Medulla oblongata (tissue), 1 donor: ENCODE measurements around the gene SPIN1.

ENCODE experiments used
- DNase-seq: peaks from one replicate; pipeline ENCODE4 v3.0.0-alpha.2; 2015; ENCODE audit errors: extremely low spot score

Gene SPIN1

DNA sequence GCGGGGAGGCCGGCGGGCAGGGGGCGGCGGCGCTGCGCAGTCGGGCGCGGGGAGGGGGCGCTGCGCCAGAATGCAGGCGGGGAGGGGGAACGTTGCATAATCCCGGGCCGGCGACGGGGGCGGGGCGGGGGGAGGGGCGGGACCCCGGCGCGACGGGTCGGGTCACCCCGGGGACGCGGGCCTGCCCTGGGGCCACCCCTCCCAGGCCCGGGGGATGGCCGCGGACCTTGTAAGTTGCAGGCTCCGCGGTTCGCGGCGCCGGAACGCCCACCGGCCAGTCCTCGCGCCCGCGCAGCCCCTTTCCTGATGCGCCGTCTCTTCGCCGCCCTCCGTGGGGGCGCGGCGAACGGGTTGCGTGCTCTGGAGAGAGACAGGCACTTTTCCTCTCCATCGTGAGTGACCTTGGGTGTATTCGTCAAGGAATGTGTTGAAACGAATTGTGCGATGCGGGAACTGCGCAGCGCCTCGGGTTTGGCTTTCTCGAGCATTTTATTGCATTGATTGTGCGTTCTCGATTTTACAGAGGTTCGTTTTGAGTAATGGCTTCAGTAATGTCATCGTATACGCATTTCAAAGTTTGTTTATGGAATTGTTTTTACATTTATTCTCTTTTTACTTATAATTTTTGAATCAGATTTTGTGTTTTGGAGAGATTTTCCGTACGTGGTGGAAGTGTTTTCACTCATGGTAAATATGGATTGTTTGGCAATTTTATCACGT lies 802 bp downstream of the SPIN1 start:
- DNase-seq = peak; percentile 64

DNA sequence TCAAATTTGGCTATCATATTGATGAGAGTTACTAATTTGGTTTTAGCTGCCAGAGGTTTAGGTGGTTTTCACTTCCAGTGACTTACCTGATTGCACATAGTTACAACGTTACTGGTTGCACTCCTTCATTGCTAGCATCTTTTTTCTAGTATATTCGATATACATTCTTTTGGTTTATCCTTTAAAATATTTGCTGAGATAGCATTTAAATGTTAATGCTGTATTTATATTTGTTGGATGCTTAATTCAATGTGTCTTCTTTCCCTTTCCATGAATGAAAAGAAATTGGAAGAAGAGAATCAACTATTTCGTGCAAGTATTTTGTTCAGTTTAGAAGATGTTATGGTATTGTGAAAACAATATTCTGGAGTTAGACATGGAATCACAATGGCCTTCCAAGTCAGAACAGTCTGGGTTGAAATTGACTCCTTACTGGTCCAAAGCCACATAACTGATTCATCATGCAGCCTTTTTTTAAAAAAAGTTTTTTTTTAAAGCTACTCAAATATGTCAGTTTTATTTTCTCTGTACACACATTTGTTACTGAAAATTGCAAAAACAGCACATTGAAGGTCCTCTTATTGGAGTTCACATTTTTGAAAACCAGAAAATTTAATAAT lies 2.2 kb downstream of the SPIN1 start:
- no peak for DNase-seq

DNA sequence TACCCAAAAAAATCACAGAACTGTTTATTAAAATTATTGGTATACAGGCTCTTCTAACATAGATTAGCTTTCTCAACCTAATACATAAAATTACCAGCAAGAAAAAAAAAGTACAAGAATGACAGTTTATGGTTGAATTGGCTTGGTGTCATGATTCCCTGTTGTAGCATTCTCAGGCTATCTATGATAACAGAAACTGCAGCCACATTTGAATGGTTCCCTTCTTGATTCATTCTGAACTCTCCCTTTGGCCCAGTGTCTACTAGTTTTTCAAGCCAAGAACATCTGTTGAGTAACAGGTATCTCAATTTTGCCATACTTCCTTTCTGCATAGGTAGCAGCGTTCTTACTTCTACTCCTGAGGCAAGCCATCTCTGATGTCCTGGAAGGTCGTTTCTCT lies 3.0 kb downstream of the SPIN1 start:
- DNase-seq = no peak

DNA sequence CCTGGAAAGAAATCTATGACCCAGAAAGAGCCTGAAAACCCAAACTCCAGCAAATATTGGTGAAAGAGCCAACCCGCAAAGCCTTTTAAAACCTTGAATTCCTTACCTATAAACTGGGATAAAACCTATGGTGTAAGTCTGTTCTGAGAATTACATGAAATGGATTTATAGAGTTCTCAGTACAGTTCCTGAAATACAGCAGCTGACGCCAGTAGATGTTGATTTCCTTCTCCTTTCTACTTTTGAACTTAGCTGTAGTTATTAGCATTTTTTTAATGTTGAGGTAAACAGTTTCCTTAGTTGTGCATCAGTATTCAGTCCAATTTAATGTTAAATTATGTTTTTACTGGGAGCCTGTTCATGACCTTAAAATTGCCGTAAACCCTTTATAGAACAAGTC lies 3.7 kb downstream of the SPIN1 start:
- DNase-seq = peak; percentile 45

DNA sequence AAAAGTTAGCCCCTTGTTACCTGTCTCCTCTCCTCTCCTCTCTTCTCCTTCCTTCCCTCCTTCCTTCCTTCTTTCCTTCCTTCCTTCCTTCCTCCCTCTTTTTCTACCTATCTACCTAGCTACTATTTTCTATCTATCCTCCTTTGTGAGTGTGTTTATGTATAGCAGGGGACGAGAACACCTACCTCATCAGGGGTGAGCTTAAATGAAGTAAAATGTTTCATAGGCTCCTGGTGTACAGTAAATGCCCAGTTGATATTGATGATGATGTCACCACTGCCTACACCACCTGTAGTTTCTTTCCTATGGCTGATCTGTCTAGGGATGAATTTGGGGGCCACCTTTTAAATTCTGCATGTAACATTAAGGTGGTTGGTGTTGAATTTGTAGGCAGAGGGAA lies 4.3 kb downstream of the SPIN1 start:
- DNase-seq = no peak

DNA sequence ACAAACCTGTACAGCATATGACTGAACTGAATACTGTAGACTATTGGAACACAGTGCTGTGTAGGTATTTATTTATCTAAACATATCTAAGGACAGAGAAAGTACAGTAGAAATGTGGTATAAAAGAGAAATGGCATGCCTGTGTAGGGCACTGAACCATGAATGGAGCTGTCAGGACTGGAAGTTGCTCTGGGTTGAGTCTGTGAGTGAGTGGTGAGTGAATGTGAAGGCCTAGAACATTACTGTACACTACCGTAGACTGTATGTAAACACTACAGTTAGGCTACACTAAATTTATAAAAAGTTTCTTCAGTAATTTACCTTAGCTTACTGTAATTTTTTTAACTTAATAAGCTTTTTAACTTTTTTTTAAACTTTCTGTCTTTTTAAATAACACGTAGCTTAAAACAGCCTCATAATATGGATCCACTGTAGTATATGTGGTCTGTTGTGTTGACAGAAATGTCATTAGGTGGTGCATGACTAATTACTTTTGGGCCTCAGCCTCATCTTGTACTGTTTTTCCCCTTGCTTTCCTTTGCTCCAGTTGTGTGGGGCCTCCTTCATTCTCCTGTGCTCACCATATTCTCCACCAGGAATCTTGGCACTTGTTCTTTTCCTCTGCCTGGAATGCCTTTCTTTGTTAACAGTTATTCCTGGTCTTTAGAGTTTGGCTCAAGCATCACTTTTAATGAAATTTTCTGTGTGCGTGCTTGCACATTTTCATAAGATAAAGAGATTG lies 8.8 kb downstream of the SPIN1 start:
- DNase-seq = no peak

DNA sequence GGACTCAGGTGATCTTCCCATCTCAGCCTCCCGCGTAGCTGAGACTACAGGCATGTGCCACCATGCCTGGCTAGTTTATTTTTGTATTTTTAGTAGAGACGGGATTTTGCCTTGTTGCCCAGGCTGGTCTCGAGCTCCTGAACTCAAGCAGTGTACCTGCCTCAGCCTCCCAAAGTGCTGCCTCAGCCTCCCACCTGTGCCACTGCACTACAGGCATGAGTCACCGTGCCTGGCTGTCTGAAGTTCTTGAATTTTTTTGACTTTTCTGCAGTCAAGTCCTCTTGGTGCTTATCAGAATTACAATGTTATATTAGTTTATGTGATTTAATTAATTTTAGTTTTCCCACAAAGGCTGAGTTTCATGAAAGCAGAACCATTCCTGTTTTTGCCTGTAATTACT lies 9.8 kb downstream of the SPIN1 start:
- DNase-seq = no peak

DNA sequence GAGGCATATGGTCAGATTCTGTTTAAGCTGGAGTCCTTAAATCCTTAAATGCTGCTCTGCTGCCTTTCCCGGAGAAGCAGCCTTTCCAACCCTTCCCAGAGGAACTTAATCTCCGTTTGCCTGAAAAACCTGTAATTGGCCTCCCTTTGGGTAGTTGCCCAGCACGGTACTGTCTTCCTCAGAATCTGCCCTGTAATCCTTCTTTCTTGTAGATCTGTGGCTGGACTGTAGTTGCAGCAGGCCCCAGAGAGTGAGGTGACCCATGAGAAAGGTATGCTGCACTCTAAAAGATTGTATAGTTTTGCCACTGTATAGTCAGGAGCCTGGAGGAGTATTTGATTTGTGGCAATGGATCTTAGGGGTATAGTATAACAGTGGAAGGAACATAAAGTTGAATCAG lies 11.7 kb downstream of the SPIN1 start:
- no peak for DNase-seq

DNA sequence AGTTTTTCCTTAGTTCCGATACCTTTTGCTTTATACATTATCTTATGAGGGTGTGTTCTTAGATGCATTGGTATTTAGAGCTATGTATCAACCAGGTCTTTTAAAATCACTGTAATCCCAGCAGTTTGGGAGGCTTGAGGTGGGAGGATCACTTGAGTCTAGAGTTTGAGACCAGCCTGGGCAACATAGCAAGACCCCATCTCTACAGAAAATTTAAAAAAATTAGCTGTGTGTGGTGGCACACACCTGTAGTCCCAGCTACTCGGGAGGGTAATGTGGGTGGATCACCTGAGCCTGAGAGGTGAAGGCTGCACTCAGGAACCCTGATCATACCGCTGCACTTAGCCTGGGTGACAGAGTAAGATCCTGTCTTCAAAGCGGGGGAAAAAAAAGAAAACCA lies 15.1 kb downstream of the SPIN1 start:
- DNase-seq = no peak

DNA sequence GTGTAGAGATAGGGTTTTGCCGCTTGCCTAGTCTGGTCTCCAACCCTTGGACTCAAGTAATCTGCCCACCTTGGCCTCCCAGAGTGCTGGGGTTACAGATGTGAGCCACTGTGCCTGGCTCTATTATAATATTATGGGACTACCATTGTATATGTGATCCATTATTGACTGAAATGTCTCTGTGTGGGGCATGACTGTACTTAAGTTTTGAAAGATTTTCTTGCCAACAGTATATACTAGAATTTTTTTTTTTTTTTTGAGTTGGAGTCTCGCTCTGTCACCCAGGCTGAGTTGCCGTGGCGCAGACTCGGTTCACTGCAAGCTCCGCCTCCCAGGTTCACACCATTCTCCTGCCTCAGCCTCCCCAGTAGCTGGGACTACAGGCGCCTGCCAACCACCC lies 17.8 kb downstream of the SPIN1 start:
- DNase-seq = no peak

DNA sequence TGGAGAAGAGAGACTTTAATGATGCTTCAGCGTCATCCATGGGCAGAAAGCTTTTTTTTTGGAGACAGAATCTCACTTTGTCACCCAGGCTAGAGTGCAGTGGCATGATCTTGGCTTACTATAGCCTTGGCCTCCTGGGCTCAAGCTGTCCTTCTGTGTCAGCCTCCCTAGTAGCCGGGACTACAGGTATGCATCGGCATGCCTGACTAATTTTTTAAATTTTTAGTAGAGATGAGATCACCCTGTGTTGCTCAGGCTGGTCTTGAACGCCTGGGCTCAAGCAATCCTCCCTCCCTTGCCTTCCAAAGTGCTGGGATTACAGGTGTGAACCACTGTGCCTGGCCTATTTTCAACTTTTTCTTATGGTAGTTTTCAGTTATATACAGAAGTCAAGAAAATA lies 23.2 kb downstream of the SPIN1 start:
- DNase-seq = no peak

DNA sequence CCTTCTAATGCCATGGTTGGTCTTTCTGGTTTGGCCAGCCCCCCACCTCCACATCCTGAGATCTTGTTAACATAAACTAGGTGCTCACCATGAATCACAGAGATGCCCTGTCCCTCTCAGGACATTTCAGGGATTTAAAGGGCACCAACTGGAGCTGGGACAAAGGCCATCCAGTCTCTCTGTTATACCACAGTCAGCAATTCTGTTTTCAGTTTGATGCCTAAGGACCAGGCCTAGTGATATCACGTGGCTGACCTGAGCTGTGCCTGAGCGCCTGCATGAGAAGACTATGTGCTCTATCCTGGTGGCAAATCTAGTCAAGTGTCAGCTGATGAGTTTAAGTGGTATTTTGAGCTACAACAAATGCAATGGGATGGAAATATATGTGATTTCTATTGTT lies 26.1 kb downstream of the SPIN1 start:
- DNase-seq = no peak

DNA sequence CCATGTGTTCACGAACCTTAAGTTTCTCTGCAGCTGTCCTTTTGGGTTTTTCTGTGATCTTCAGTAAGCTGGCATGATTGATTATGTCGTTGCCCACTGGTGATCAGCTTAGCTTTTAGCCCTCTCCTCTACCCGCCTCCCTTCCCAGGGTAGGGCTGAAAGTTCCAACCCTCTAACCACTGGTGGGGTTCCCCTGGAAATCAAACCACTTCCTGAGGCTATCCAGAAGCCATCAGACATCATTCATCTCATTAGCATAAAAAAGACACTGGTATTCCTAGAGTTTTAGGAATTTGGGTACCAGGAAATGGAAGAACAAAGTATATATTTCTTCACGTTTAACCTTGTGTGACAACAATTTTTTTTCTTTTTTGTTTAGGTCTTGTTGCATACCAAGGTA lies 29.8 kb downstream of the SPIN1 start:
- no peak for DNase-seq

DNA sequence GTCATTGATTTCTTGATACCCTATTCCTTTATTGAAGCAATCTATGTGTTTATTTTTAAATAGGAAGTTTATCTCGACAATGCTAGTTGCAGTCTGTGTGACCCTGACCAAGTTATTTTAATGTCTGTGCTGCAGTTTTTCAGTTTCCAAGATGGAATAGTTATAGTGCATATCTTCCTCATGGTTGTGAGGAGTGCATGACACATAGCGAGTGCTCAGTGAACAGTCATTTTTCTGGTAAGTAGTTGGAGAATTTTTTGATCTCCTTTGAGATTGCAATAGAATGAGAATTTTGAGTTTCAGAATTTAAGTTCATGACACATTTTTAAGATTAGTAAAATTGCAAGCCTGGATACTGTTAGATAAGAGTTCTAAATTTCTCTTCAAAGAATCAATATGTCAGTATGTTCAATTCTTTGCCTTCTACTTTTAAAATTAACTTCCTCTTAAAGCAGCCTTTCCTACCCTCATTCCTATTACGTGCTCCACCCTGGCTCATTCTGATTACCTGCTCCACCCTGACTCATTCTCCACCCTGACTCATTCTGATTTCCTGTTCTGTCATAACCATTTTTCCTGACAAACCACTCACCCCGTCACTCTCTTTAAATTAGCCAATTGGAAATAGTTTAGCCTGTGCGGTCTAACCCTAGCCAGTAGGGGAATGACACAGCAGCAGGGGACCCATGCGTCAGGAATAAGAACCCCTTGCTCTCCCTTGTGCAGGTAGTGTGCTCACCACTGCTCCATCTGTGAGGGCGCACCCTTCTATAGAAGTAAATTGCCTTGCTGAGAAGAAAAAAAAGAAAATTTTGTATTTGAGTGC lies 30.7 kb downstream of the SPIN1 start:
- no peak for DNase-seq

DNA sequence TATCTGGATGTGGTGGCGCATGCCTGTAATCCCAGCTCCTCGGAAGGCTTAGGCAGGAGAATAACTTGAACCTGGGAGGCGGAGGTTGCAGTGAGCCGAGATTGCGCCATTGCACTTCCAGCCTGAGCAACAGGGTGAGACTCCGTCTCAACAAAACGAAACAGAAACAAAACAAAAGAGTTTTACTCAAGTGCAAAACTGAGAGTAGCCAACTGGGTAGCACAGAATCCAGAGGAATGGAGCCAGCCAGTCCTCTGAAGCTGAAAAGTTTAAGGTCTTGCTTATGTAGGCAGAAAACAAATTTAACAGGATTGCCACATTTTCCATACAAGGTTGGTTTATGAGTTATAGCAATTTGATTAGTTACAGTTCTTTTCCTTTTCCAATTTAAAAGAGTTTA lies 32.0 kb downstream of the SPIN1 start:
- peak; percentile 14 for DNase-seq

DNA sequence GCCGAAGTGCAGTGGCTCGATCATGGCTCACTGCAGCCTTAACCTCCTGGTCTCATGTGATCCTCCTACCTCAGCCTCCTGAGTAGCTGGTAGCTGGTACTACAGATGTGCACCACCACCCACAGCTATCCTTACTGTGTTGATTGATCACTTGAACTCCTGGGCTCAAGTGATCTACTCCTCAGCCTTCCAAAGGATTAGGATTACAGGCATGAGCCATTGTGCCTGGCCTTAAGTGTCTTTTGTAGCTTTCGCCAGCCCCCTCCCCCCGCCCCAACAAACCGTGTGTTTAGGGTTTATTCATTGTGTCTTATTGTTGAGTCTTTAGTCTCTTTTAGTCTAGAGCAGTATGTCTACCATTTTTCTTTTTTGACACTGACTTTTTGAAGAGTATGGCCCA lies 33.1 kb downstream of the SPIN1 start:
- DNase-seq = no peak

DNA sequence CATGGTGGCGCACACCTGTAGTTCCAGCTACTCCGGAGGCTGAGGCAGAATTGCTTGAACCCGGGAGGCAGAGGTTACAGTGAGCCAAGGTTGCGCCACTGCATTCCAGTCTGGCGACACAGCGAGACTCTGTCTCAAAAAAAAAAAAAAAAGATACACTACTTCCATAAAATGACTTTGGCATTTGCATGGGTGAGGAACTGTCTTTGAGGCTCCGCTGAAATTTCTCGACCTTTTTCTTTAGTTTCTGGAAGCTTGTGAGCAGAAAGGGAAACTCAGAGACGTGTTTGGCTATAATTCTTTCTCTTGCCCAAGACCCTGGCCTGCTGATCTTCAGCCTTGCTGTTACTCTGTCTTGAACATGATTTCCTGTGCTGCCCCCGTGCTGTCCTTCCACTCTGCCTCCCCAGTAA lies 37.3 kb downstream of the SPIN1 start:
- peak; percentile 17 for DNase-seq

DNA sequence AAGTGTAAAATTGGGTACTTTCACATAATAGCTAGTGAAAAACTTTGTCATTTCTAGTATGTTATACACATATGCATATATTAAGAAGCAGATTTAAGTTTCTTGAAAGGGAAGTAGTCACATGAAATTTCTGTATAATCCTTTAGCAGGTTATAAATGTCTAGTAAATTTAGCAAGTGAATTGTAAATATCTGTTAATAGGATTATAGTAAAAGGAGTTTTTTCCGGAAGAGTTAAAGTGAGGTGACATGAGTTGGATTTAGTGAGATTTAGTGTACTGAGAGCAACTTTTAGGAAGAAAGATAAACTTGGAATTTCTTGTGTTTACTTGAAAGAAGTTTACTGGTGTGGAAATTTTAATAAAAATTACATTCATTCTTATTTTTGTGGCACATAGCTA lies 38.4 kb downstream of the SPIN1 start:
- no peak for DNase-seq

DNA sequence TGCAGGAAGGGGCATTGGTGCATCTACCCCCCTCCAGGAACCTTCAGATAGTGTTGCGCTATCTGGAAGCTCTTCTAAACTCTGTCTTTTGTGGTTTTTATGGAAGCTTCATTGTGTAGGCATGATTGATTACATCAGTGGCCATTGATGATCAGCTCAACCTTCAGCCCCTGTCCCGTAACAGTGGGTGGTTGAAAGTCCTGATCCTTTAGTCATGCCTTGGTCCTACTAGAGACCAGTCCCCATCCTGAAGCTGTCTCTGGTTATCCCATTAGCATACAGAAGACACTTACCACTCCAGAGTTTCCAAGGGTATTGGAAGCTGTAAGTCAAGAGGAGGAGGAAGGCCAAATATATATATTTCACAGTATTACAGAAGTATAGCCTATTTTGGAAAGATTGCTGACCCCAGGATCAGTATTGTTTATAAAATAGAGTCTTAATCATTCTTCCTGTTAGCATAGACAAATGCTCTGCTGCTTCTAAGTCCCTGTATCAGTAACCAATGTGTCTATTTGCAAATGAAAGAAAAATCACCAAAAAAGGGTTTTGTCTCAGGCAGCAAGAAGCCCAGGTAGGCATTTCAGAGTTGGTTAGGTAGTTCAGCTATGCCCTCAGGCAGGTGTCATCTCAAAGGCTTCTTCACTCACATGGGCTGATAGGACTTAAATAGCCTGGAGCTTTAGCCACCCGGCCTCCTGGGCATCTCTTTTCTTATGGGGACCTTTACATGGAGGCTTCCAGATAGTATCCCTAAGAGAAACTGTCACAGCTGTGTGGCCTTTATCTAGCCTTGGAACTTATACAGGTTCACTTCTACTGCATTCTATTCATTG lies 41.6 kb downstream of the SPIN1 start:
- no peak for DNase-seq

DNA sequence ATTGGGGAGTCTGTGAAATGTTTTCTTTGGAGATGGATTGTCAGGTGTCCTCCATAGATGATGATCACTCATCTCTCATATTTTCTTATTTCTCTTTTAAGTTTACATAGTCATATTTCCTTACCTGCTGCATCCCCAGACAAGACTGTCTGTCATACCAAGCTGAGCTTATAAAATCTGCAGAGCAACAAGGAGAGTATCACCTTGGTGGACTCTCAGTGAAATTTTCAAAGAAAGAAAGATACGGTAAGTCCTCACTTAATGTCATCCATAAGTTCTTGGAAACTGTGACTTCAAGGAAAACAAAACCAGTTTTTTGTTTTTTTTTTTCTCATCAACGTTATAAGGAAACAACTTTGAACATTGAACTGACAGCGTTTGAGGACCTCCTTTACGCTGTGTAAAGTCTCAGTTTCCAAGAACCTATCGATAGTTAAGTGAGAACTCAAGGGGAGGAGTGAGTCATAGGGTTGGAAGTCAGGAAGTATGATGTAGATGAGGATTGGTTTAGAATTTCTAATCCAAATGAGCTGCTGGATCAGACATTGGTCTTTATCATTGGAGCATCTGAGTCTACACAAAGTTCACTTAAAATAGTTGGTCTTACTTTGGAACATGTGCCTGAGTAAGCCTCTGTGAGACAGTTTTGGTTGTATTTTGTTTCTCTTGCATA lies 45.5 kb downstream of the SPIN1 start:
- DNase-seq = no peak

DNA sequence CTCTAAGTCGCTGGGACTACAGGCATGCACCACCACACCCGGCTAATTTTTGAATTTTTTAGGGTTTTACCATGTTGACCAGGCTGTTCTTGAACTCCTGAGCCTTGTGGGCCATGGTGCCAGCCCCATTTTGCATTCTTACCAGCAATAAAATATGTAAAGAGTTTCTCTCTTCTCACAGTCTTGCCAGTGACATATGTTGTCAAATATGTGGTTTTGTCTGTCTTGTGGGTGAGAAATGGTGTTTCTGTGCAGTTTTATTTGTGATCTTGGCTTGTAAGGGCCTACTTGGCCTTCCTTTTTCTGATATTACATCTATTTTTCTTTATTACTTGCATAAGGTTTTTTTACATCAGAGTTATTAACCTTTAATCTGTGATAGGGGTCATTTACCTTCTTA lies 47.1 kb downstream of the SPIN1 start:
- no peak for DNase-seq
